Measurements from ENCODE around the gene DTNB. TPM values are rescaled to one million over a fixed set of nuclear protein-coding genes. Genes with fewer than 3 reads are reported as not detected.

Gene DTNB
- total and polyA plus RNA-seq, 10 of the 15 experiments (the other 5 are each of a cell fraction or from before 2014, with no cell fraction given) = 4.5 to 30.6 (median 11.9) TPM

DNA sequence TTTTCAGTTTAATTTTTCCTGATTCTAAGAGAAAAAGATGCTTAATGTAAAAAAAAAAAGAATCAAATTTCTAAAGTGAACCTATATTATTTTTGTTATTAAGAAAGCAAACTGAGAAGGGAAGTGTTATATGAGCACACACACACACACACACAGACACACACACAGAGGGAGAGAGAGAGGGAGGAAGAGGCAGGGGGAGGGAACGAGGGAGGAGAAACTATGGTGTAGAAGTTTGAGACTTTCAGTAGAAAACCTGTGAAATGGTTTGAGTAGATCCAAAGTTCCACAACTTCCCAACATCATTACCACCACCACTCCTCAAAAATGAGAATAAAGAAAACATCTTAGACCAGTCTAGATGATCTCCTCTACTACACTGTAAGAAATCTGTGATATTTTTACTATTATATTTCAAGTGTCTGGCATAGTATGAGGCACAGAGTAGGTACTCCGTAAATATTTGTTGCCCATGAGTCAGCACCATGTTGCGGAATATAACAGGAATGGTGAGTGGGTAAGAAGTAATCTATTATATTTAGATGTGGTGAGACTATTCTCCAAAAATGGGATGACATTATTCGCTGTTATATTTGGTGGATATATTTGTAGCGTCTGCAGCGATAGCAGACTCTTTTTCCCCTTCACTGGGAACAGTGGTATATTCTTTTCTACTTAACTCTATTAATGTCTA lies 182.2 kb downstream of the DTNB start (continued):
- TF ChIP-seq, protein P1, sequence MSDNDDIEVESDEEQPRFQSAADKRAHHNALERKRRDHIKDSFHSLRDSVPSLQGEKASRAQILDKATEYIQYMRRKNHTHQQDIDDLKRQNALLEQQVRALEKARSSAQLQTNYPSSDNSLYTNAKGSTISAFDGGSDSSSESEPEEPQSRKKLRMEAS (IDR thresholded peaks at IDR 0.05; ENCODE audit: low read depth, low read length) = no peak
- TF ChIP-seq STAT3 (IDR thresholded peaks at IDR 0.05; ENCODE audit: low read depth, low read length) (no peak), NFYB (IDR thresholded peaks at IDR 0.05; ENCODE audit: insufficient read depth, low read depth, low read length) (no peak), NR2F1 (conservative IDR thresholded peaks at IDR 0.05) (no peak), RB1 (IDR thresholded peaks at IDR 0.05; ENCODE audit: borderline replicate concordance) (no peak), SREBF1 (IDR thresholded peaks at IDR 0.05; ENCODE audit: low read length) (no peak), CEBPB (IDR thresholded peaks at IDR 0.05; ENCODE audit: borderline replicate concordance in 1 of 2, low read depth in 2 of 2, low read length in 2 of 2) (no peak)
- TF ChIP-seq, protein P2, sequence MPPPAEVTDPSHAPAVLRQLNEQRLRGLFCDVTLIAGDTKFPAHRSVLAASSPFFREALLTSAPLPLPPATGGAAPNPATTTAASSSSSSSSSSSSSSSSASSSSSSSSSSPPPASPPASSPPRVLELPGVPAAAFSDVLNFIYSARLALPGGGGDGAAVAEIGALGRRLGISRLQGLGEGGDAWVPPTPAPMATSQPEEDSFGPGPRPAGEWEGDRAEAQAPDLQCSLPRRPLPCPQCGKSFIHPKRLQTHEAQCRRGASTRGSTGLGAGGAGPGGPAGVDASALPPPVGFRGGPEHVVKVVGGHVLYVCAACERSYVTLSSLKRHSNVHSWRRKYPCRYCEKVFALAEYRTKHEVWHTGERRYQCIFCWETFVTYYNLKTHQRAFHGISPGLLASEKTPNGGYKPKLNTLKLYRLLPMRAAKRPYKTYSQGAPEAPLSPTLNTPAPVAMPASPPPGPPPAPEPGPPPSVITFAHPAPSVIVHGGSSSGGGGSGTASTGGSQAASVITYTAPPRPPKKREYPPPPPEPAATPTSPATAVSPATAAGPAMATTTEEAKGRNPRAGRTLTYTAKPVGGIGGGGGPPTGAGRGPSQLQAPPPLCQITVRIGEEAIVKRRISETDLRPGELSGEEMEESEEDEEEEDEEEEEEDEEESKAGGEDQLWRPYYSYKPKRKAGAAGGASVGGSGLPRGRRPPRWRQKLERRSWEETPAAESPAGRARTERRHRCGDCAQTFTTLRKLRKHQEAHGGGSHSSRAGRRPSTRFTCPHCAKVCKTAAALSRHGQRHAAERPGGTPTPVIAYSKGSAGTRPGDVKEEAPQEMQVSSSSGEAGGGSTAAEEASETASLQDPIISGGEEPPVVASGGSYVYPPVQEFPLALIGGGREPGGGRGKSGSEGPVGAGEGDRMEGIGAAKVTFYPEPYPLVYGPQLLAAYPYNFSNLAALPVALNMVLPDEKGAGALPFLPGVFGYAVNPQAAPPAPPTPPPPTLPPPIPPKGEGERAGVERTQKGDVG (CRISPR knock-in tag; IDR thresholded peaks at IDR 0.05) = no peak

DNA sequence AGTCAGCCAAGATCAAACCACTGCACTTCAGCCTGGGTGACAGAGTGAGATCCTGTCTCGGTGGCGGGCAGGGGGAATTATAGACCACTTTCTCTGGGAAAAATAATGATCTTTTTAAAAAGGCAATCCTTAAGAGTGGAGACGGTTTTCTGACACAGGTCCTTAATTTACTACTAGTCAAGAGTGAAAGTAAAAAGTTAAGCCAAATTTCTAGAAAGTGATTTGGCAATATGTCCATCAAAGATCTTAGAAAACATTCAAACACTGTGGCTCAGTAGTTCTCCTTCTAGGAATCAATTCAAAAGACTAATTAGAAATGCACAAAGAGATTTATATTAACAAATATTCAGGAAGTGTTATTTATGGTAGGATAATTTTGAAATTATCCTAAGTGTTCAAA lies 183.2 kb downstream of the DTNB start:
- Histone ChIP-seq H3K9me3 (replicated peaks; ENCODE audit: control insufficient read depth, insufficient read depth, low read length) (no peaks in the 10 kb centered on the region), H3K4me1 (ENCODE audit: control insufficient read depth, insufficient read depth, low read length) (no peaks in the 10 kb centered on the region), H3K27me3 (replicated peaks in 1 of 2; ENCODE audit: control insufficient read depth in 2 of 2, insufficient read depth in 2 of 2, low read length in 1 of 2) (no peaks in the 10 kb centered on the region), H3K79me2 (ENCODE audit: control insufficient read depth, insufficient read depth, low read length) (no peaks in the 10 kb centered on the region), H3K36me3 (ENCODE audit: control insufficient read depth in 2 of 2, insufficient read depth in 2 of 2, low read length in 1 of 2) (no peaks in the 10 kb centered on the region), H3K9ac (ENCODE audit: control insufficient read depth, insufficient read depth, low read length) (no peak overlapping the region), H3K4me3 (no peak overlapping the region), H3K4me2 (ENCODE audit: control insufficient read depth, insufficient read depth) (no peak overlapping the region), H2AFZ (ENCODE audit: control insufficient read depth, low read depth, low read length) (no peak overlapping the region), H4K20me1 (ENCODE audit: control insufficient read depth, insufficient read depth) (no peaks in the 10 kb centered on the region), H3K27ac (ENCODE audit: control insufficient read depth, insufficient read depth) (no peak overlapping the region)
- RAD21 ChIA-PET (ENCODE audit: unreplicated experiment) = no interaction called here
- no TSS peak for BruUV-seq (replicated peaks)
- in situ Hi-C loops (cut with MboI) = no loop called here
- POLR2A ChIA-PET = no interaction called here
- ATAC-seq (no peak), FAIRE-seq (no peak), DNase-seq (ENCODE audit: low read depth, low spot score) (no peak)
- 83% methylated on average over 3 of the region's 3 CpGs for WGBS (ENCODE audit: insufficient coverage, insufficient replicate concordance, low lambda C conversion rate, missing lambda C conversion rate)
- CTCF ChIA-PET = interaction anchor here (1.1 kb wide), 1 partner anchor 22 kb away, joined by 3 read pairs; no protein-coding TSS in a partner anchor
- SMC1A ChIA-PET (ENCODE audit: uncharacterized antibody, unreplicated experiment) = interaction anchor here (0.9 kb wide), 1 partner anchor 22 kb away, joined by 3 read pairs; no protein-coding TSS in a partner anchor
- no peak for TF ChIP-seq SREBF1 (IDR thresholded peaks at IDR 0.05; ENCODE audit: low read length)
- no peak for TF ChIP-seq TBL1XR1 (IDR thresholded peaks at IDR 0.05; ENCODE audit: low read depth, low read length)
- TF ChIP-seq MEF2A (IDR thresholded peaks at IDR 0.05; ENCODE audit: insufficient read depth, low read depth, low read length) = no peak
- TF ChIP-seq STAT1 (conservative IDR thresholded peaks at IDR 0.05) = no peak
- no peak for TF ChIP-seq HCFC1 (IDR thresholded peaks at IDR 0.05; ENCODE audit: low read length)
- no peak for TF ChIP-seq SUPT20H (IDR thresholded peaks at IDR 0.05; ENCODE audit: borderline replicate concordance, control insufficient read depth, low read depth, low read length)
- no peak for TF ChIP-seq CREB1 (IDR thresholded peaks at IDR 0.05; ENCODE audit: low read depth)
- no peak for TF ChIP-seq FOXM1 (IDR thresholded peaks at IDR 0.05; ENCODE audit: low read depth, low read length)
- TF ChIP-seq GATAD2B (conservative IDR thresholded peaks at IDR 0.05; ENCODE audit: low read depth) = no peak
- intact Hi-C loops (cut with micrococcal nuclease; ENCODE audit: unreplicated experiment) = no loop called here

All from GM12878 (cell line).